K562 (cell line): ENCODE results near the gene TUT4. TPM values are rescaled to one million over a fixed set of nuclear protein-coding genes. Genes with fewer than 3 reads are reported as not detected.

Experiments used
- ATAC-seq: fragments of 200-7000 bp; cut with Tn5 transposase; 3 replicates; pipeline ENCODE4 v1.9.1; 2020; ENCODE audit warnings: moderate library complexity
- BruUV-seq: library from RNA; stranded (reverse); fragments of 400-500 nt; replicated peaks from 2 replicates; lab custom pipeline; 2021; lab: Mats Ljungman, UMichigan
- CTCF ChIA-PET: fragments of 300-600 bp; formaldehyde crosslinking; extraction: SDS; loops from one replicate; lab custom pipeline; 2021; ENCODE audit warnings: low intra/inter-chr PET ratio; lab: Yijun Ruan, JAX
- POLR2A ChIA-PET: fragments of 300-600, 350-650 bp; sonication (Branson Sonifier 250); formaldehyde crosslinking; extraction: SDS; loops from one replicate; lab custom pipeline; 2021; ENCODE audit warnings: antibody characterized with exemption, inconsistent platforms; lab: Yijun Ruan, JAX
- DNase-seq, 4 experiments: peaks; one replicate each; pipeline versions ENCODE4 v3.0.0 to v3.0.0-alpha.2; 2011 to 2018; ENCODE audit warnings: low spot score in 3 of 4, mixed read lengths in 3 of 4; ENCODE audit errors: extremely low read depth in 1 of 4
- FAIRE-seq: peaks from 2 replicates; lab custom pipeline; 2011; peaks lifted over from hg19 to GRCh38; lab: Jason Lieb, UNC
- H2AFZ ChIP-seq: 2 replicates; pipeline ENCODE4 v1.6.0; 2011; ENCODE audit warnings: low read depth, low read length, control low read depth, inconsistent platforms
- H3K27ac ChIP-seq: fragments of 200-600 bp; 3 replicates; pipeline ENCODE4 v1.8.0; 2011; ENCODE audit warnings: low read depth, mild to moderate bottlenecking, control low read depth, inconsistent platforms, low read length, moderate library complexity, mixed read lengths; ENCODE audit errors: extremely low read depth
- H3K27me3 ChIP-seq, 2 experiments: fragments of 300-600 bp in 1 of 2; 2 replicates in 1 of 2; 3 replicates in 1 of 2; pipeline versions ENCODE4 v1.6.0 to v1.8.0; 2011; ENCODE audit warnings: inconsistent platforms in 2 of 2, low read length in 2 of 2, mild to moderate bottlenecking in 1 of 2, mixed read lengths in 1 of 2, moderate library complexity in 1 of 2; ENCODE audit not compliant: control insufficient read depth in 2 of 2, insufficient read depth in 2 of 2
- H3K36me3 ChIP-seq: fragments of 300-600 bp; 3 replicates; pipeline ENCODE4 v1.8.0; 2011; ENCODE audit warnings: mild to moderate bottlenecking, low read length, inconsistent platforms; ENCODE audit not compliant: control insufficient read depth, insufficient read depth
- H3K4me1 ChIP-seq, 2 experiments: fragments of 200-600 bp in 1 of 2; replicated peaks in 1 of 2; 2 replicates in 1 of 2; 3 replicates in 1 of 2; pipeline versions ENCODE4 v1.5.1 to v1.8.0; 2011; ENCODE audit warnings: inconsistent platforms in 2 of 2, low read length in 2 of 2, mild to moderate bottlenecking in 1 of 2, mixed read lengths in 1 of 2, moderate library complexity in 1 of 2; ENCODE audit not compliant: control insufficient read depth in 2 of 2, insufficient read depth in 2 of 2
- H3K4me2 ChIP-seq: 2 replicates; pipeline ENCODE4 v1.6.1; 2011; ENCODE audit warnings: low read length, control low read depth, inconsistent platforms, mixed read lengths; ENCODE audit not compliant: insufficient read depth
- H3K4me3 ChIP-seq: fragments of 200-600 bp; sonication (generic), shearing (Covaris generic); 2 replicates; pipeline ENCODE4 v1.5.1; 2016; ENCODE audit warnings: control low read depth, inconsistent platforms
- H3K79me2 ChIP-seq: fragments of 200-600 bp; 3 replicates; pipeline ENCODE4 v1.8.0; 2011; ENCODE audit warnings: low read length, inconsistent platforms; ENCODE audit not compliant: control insufficient read depth, insufficient read depth
- H3K9ac ChIP-seq, 2 experiments: 2 replicates each; pipeline versions ENCODE4 v1.6.0 to v1.6.1; 2011; ENCODE audit warnings: low read depth in 2 of 2, low read length in 2 of 2, control low read depth in 1 of 2, inconsistent platforms in 1 of 2, mild to moderate bottlenecking in 1 of 2, mixed read lengths in 1 of 2; ENCODE audit not compliant: insufficient read depth in 1 of 2
- H3K9me1 ChIP-seq: one replicate; pipeline ENCODE4 v1.6.0; 2011; ENCODE audit warnings: inconsistent platforms, mild to moderate bottlenecking, low read length, moderate library complexity; ENCODE audit not compliant: control insufficient read depth, insufficient read depth
- H3K9me3 ChIP-seq: replicated peaks from 2 replicates; pipeline ENCODE4 v1.5.1; 2011; ENCODE audit warnings: low read depth, low read length, inconsistent platforms; ENCODE audit not compliant: control insufficient read depth, insufficient read depth
- H4K20me1 ChIP-seq: replicated peaks from 2 replicates; pipeline ENCODE4 v1.6.1; 2011; ENCODE audit warnings: low read length, inconsistent platforms, mixed read lengths; ENCODE audit not compliant: control insufficient read depth, insufficient read depth
- EP300 ChIP-seq: IDR thresholded peaks from 2 replicates; pipeline ENCODE4 v1.6.1; 2012; ENCODE audit warnings: low read length, improper control_type of control experiment
- RBM25 ChIP-seq: fragments of 200-400 bp; formaldehyde crosslinking; IDR thresholded peaks from 2 replicates; pipeline ENCODE4 v1.6.1; 2018; ENCODE audit warnings: low read length, low read depth, moderate library complexity; ENCODE audit not compliant: severe bottlenecking
- RFX7 ChIP-seq: fragments of 250-450 bp; sonication (Bioruptor Pico); IDR thresholded peaks from 2 replicates; pipeline ENCODE4 v1.5.1; 2021; ENCODE audit warnings: mild to moderate bottlenecking
- SMAD4 ChIP-seq: fragments of 250-450 bp; sonication (Bioruptor Pico); conservative IDR thresholded peaks from 2 replicates; pipeline ENCODE4 v1.8.0; 2021; ENCODE audit warnings: inconsistent platforms, mild to moderate bottlenecking, moderate library complexity
- SMARCE1 ChIP-seq: fragments of 450-650 bp; IDR thresholded peaks from 2 replicates; pipeline ENCODE4 v1.7.1; 2016; ENCODE audit warnings: mild to moderate bottlenecking
- ZNF121 ChIP-seq: sonication (generic); formaldehyde crosslinking; conservative IDR thresholded peaks from 2 replicates; pipeline ENCODE4 v1.8.0; 2022; ENCODE audit warnings: missing genetic modification reagents
- in situ Hi-C: fragments of 300-500 bp; cut with MboI; formaldehyde crosslinking; loops from 4 replicates; pipeline ENCODE4 v1.15.0; 2018; ENCODE audit warnings: inconsistent platforms, mixed read lengths
- intact Hi-C: fragments of 100-400 bp; cut with micrococcal nuclease; formaldehyde crosslinking; loops from 2 replicates; pipeline ENCODE4 v1.14.2; 2022
- polyA plus RNA-seq, 8 experiments: library from polyadenylated mRNA; depleted of rRNA in 4 of 8; stranded (reverse) in 5 of 8; unstranded in 3 of 8; fragments of >200 nt; fragmentation: Nextera tagmentation in 2 of 8; fragmentation: Illumina TruSeq in 1 of 8; extraction: Ambion mirVana in 2 of 8; extraction: Trizol in 1 of 8; gene quantifications; 2 replicates each; pipeline versions ENCODE4 v1.2.1 to v1.2.3, GENCODE V29; 2011 to 2014; ENCODE audit warnings: inconsistent platforms in 1 of 8, missing spikeins in 1 of 8
- total RNA-seq, 7 experiments: library from RNA; depleted of rRNA in 6 of 7; stranded (reverse); fragments of >200 nt in 6 of 7; fragmentation: Illumina TruSeq in 2 of 7; extraction: Trizol in 2 of 7; gene quantifications; 2 replicates each; pipeline versions ENCODE4 v1.2.1 to v1.2.3, GENCODE V29; 2011 to 2021; ENCODE audit warnings: low replicate concordance in 1 of 7
- TF ChIP-seq, protein P1 (sequence below), 2 experiments: fragments of 250-450 bp in 1 of 2; fragments of 450-650 bp in 1 of 2; sonication (Bioruptor Pico) in 1 of 2; IDR thresholded peaks; 2 replicates each; pipeline versions ENCODE4 v1.6.1 to v1.8.0; 2016 to 2021; ENCODE audit warnings: mild to moderate bottlenecking in 2 of 2, moderate library complexity in 2 of 2, missing compliant biosample characterization in 1 of 2, missing genetic modification characterization in 1 of 2

Gene TUT4
- total and polyA plus RNA-seq, 9 of the 15 experiments (the other 6 are each of a cell fraction or from before 2014, with no cell fraction given), result 15.8 to 53.5 (median 36.7) TPM

DNA sequence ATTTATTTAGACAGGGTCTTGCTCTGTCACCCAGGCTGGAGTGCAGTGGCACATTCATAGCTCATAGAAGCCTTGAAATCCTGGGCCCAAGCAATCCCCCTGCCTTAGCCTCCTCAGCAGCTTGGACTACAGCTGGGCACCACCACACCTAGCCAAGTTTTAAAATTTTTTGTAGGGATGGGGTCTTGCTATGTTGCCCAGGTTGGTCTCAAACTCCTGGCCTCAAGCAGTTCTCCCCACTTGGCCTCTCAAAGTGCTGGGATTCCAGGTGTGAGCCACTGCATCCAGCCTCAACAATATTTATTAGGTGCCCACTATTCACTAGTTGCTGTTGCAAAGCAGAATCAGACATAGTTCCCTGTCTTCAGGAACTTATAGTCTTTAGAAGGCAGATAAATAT is 35.1 kb upstream of the TUT4 start:
- Histone ChIP-seq H3K4me1 (no peaks in the 10 kb centered on the region), H3K36me3 (no peaks in the 10 kb centered on the region), H3K9me3 (no peaks in the 10 kb centered on the region), H3K4me2 (no peak overlapping the region), H4K20me1 (no peaks in the 10 kb centered on the region), H3K27me3 (no peaks in the 10 kb centered on the region), H2AFZ (peak overlapping the region; percentile 74; the same call in 1 of the 2 replicates), H3K79me2 (no peaks in the 10 kb centered on the region), H3K9me1 (no peaks in the 10 kb centered on the region), H3K27ac (no peak overlapping the region), H3K4me3 (no peak overlapping the region), H3K9ac (no peak overlapping the region)
- BruUV-seq, result no TSS peak
- in situ Hi-C loops, result no loop called here
- DNase-seq (no peak), FAIRE-seq (no peak), ATAC-seq (no peak)
- intact Hi-C loops, result no loop called here
- ChIA-PET POLR2A (interaction anchor here (0.7 to 1.1 kb wide), 4 partner anchors 11 to 163 kb away, joined by 3 read pairs; no protein-coding TSS in a partner anchor), CTCF (no interaction called here)
- TF ChIP-seq RBM25 (peak; percentile 24), EP300 (no peak), SMARCE1 (no peak), ZNF121 (CRISPR knock-in tag) (peak; percentile 83), RFX7 (CRISPR knock-in tag) (no peak), SMAD4 (CRISPR knock-in tag) (no peak)
- TF ChIP-seq, protein P1, sequence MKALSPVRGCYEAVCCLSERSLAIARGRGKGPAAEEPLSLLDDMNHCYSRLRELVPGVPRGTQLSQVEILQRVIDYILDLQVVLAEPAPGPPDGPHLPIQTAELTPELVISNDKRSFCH (CRISPR knock-in tag; IDR thresholded peaks at IDR 0.05), result no peak
- TF ChIP-seq, protein P1 (tag; IDR thresholded peaks at IDR 0.05), result no peak
